Activated CD8-positive, alpha-beta memory T cell treated with anti-CD3 and anti-CD28 coated beads for 48 hours (primary cell): ENCODE measurements around the gene USP2.
"Not testable (repeated sequence)": the region's sequence is repeated elsewhere in the genome, so short reads cannot be mapped to it uniquely, and the experiment has no call there.

Experiments used
- DNase-seq, 3 experiments: peaks; one replicate each; pipeline ENCODE4 v3.0.0-alpha.2; 2020; ENCODE audit warnings: low read depth in 2 of 3, low spot score in 2 of 3

USP2 gene

GRCh38 chr11:119414321-119414720, 32.8 kb upstream of the USP2 start:
- no peak for DNase-seq

- no peak for DNase-seq
Observed at GRCh38 chr11:119412072-119412471, 30.6 kb upstream of the USP2 start.

DNA sequence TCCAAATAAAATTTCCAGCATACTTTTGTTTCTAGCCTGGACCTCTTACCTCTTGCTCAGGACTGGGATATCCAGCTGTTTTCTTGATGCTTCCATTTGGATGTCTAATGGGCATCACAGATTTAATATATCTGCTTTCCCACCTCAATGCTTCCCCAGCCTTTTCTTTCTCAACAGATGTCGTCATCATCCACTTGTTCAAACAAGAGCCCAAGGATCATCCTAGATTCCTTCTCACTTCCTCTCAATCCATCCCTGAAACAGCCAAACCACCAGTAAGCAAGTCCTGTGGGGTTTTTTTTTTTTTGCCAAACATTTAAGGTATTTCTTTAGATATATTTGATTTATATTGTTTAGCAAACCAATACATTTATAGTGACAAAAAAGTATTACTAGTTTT, 29.0 kb upstream of the USP2 start:
- no peak for DNase-seq

DNA sequence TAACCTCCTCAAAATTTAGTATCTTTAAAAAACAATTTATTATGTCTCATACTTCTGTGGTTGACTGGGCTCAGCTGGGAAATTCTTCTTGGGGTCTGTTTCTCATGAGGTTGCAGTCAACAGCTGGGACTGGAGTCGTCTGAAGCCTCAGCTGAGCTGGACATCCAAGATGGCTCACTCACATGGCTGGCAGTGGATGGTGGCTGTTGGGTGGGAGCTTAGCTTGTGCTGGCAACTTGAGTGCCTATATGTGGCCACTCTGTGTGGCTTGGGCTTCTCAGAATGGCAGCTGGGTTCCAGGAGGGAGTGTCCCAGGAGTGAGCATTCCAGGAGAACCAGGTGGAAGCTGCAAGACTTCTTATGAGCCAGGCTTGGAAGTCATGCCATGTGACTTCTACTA, 28.2 kb upstream of the USP2 start:
- no peak for DNase-seq

- DNase-seq, result no peak
Observed at GRCh38 chr11:119406005-119406404, 24.5 kb upstream of the USP2 start.

DNA sequence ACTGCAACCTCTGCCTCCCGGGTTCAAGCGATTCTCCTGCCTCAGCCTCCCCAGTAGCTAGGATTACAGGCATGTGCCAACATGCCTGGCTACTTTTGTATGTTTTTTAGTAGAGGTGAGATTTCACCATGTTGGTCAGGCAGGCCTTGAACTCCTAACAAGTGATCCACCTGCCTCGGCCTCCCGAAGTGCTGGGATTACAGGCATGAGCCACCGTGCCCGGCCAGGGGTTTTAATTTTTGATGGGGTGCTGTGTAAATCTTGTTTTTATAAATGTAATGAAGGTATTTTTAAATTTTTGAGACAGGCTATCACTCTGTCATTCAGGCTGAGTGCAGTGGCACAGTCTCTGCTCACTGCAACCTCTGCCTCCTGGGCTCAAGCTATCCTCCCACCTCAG, 24.0 kb upstream of the USP2 start:
- DNase-seq, result not testable (repeated sequence)

GRCh38 chr11:119404872-119405271, 23.4 kb upstream of the USP2 start:
- DNase-seq, result no peak

DNA sequence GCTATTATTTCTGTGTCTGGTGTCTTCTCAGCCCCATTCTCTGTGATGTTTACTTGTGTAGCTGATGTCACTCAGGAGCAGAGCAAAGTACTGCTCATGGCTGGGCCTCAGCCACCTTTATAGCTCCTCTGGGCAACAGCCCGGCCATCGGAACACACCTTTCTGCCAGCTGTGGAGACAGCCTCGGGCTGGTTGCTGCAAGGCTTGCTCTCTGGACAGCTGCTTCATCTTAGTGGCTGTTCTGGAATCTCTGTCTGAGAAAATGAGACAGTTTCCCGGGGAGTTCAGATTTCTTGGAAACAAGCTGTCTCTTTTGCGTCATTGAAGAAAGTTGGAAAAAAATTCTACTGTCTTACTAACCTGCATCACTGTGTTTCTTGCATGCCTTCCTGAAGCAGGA, 21.5 kb upstream of the USP2 start:
- no peak for DNase-seq

GRCh38 chr11:119402470-119402869, 21.0 kb upstream of the USP2 start:
- no peak for DNase-seq

DNA sequence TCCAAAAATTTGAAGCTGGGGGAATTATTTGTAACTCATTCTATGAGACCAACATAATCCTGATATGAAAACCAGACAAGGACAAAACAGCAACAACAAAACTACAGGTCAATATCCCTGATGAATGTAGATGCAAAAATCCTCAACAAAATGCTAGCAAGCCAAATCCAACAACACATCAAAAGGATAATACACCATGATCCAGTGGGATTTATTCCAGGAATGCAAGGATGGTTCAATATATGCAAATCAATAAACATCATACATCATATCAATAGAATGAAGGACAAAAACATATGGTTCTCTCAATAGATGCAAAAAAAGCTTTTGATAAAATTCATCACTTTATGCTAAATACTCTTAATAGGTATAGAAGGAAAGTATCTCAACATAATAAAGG, 19.4 kb upstream of the USP2 start:
- DNase-seq, result no peak

DNA sequence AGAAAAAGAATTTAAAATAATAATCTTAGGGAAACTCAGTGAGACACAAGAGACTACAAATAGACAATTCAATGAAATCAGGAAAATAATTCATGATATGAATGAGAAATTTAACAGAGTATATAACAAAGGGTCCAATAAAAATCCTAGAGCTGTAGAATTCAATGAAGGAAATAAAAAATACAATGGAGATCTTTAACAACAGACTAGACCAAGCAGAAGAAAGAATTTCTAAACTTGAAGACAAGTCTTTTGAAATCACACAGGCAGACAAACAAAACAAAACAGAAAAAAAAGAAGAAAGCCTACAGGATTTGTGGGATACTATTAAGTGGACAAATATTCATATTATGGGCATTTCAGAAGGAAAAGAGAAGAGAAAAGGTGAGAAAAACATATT, 16.2 kb upstream of the USP2 start:
- DNase-seq, result no peak

DNA sequence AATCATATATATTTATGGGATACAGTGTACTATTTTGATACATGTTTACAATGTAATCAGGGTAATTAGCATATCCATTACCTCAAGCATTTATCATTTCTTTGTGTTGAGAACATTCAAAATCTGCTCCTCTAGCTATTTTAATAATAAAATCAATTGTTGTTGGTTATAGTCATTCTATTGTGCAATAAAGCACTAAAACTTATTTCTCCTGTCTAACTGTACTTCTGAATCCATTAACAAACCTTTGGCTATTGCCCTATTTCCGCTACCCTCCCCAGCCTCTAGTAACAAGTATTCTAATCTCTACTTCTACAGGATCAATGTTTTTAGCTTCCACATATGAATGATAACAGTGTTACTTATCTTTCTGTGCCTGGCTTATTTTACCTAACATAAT, 15.3 kb upstream of the USP2 start:
- DNase-seq, result no peak

DNA sequence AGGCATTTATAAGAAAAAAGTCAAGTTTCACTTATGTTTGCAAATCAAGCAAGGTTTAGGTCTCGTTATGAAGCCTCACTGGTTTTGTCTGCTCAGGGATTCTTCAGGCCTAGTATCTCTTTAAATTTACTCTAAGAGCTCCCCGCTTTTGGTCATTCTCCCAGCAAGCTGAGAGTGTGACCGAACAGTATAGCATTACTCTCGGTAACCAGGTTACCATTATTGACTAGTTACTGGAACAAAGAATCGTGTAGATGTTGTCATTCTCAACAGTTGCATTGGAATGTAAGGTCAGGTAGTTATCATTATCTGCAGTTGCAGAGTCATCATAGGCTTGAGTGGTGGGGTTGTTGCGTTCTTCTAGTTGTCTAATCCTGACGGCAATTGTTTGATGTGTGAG, 9.8 kb upstream of the USP2 start:
- DNase-seq, result no peak

DNA sequence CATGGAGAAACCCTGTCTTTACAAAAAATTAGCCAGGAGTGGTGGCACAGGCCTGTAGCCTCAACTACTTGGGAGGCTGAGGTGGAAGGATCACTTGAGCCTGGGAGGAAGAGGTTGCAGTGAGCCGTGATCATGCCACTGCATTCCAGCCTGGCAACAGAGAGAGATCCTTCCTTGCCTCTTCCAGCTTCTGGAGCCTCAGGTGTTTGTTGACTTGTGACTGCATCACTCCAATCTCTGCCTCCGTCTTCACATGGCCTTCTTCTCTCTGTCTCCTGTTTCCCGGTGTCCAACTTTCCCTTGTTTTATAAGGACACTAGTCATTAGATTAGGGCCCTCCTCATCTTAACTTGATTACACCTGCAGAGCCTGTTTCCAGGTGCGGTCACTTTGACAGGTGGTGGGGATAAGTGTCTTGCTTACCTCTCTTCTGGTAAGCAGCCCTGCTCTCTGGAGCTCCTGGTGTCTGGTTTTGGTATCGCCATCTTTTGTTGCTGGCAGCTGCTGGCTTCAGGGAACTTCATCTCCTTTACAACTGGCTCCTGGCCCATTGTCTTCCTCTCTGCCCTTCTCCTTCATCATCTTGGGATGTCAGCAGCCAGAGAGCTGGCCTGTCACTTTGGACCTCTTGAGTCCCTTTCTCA, 8.2 kb upstream of the USP2 start:
- no peak for DNase-seq

- DNase-seq, result no peak
Observed at GRCh38 chr11:119388103-119388502, 6.6 kb upstream of the USP2 start.

DNA sequence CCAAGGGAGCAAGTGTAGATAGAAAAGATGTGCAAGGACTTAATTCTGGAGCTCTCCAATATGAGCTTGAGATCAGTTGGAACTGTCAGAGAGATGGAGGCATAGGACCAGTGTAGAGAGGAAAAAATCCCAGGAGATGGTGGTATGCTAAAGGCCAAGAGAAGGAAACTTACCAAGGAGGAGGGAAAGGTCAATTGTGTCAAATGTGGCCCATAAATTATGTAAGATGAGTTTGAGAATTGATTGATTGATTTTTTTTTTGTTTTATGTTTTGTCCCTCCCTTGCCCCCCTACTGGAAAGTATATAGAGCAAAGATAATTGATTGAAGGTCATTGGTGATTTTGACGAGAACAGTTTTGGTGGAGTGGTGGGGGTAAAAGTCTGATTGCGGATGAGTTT, 2.8 kb upstream of the USP2 start:
- DNase-seq, result no peak

GRCh38 chr11:119382513-119382912, 1.0 kb upstream of the USP2 start:
- DNase-seq, result not testable (repeated sequence)

GRCh38 chr11:119382101-119382500, 611 bp upstream of the USP2 start:
- DNase-seq, result no peak

GRCh38 chr11:119380827-119381180, 686 bp downstream of the USP2 start:
- DNase-seq, result no peak

DNA sequence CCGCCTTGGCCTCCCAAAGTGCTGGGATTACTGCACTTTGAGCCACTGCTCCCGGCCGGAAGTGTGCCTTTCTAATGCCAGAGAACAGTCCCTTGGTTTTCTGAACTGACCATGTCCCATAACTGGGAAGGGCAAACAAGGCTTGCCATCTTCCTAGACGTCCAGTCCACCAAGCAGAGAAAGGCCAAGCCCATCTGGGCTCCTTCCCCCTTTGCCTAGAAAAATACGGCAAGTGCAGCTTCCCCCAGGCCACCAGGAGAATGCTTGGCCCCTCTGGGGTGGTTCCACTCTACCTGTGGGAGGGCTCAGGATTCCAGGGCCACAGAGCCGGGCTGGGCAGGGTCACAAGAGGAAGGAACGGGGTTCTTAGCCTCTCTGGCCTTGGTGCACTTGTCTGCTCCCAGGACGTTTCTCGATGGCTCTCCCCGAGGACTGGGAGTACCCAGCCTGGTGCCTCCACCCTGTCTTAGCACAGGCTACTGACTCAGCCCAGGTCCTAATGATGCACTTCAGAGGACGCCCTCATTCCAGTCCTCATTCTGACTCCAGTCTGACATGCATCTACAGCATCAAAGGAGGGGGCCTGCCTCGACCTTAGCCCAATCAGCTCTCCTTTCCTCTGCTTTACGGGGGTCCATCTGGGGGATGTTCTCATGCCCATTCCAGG, 1.2 kb downstream of the USP2 start:
- DNase-seq, result no peak

DNA sequence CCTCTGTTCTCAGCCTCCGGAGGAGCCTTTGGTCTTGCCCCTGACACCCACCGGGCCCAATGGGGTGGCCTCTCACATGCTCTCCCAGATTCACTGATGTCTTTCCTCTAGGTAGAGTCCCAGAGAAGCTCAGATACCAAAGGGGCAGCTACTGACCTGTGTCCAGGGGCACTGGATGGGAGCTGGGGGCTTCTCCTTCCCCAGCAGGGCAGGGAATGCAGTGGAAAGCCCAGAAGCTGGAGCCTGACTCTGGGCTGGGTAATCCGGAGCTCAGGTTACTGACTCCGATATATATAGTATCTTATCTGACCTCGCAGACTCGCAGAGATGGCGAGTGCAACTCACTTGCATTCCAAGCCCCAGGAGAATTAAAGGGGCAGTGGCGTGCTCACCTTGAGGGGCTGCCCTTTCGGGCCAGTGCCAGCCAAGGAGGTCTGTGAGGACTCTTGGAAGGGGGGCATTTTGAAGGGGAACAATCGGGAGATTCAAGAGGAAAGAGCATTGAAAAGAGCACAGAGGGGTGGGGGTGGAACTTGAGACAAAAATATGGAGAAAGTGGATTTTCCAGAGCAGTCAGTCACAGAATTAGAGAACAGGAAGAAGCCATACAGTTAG, 2.5 kb downstream of the USP2 start:
- DNase-seq, result no peak

DNA sequence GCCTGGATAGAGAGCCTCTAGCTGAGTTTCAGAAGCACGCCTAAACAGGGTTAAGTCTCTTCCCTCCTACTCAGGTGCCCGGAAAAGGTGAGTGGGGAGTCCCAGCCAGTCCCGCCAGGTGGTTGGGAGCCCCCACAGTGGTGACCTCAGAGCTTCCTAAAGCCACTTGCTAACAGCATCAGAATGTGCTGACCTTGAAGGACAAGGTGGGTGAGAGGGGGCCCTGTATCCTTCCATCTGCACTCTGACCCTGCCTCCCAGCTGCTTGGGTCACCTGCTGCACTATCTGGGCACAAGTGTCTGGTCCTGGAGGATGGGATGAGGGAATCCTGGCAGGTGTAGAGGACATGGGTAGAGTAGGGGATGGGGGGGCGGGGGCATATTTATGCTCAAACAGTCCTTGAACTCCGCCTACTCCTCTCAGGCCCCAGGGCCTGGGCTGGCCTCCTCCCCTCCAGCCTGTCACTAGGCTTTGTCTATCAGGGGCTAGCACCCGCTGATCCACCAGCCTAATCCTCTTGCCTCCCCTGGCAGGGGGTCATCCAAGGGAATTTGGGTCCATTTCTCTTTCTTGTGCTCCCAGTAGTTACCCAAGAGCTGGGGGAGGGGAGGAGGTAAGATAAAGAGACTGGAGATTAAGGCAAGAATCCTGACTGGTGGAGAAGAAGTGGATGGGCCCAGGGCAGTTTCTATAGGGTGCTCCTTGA, 3.4 kb downstream of the USP2 start:
- DNase-seq, result no peak
